Measurements from ENCODE around the gene DNM3. TPM values are rescaled to one million over a fixed set of nuclear protein-coding genes. Genes with fewer than 3 reads are reported as not detected.

The DNM3 gene
- total RNA-seq, 1 experiment from 2014 or later: 1.2 TPM

GRCh38 chr1:172395576-172395975 is 554.3 kb downstream of the DNM3 start:
- no TSS peak for BruUV-seq (replicated peaks)
- CTCF ChIA-PET: no interaction called here
- no peak for DNase-seq
- TF ChIP-seq, protein P1, sequence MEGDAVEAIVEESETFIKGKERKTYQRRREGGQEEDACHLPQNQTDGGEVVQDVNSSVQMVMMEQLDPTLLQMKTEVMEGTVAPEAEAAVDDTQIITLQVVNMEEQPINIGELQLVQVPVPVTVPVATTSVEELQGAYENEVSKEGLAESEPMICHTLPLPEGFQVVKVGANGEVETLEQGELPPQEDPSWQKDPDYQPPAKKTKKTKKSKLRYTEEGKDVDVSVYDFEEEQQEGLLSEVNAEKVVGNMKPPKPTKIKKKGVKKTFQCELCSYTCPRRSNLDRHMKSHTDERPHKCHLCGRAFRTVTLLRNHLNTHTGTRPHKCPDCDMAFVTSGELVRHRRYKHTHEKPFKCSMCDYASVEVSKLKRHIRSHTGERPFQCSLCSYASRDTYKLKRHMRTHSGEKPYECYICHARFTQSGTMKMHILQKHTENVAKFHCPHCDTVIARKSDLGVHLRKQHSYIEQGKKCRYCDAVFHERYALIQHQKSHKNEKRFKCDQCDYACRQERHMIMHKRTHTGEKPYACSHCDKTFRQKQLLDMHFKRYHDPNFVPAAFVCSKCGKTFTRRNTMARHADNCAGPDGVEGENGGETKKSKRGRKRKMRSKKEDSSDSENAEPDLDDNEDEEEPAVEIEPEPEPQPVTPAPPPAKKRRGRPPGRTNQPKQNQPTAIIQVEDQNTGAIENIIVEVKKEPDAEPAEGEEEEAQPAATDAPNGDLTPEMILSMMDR (IDR thresholded peaks at IDR 0.05; ENCODE audit: unreplicated experiment): no peak
- no peak overlapping the region for H3K27ac Mint-ChIP-seq (ENCODE audit: unreplicated experiment)
- H3K9me3 Mint-ChIP-seq (ENCODE audit: low read depth, unreplicated experiment): no peaks in the 10 kb centered on the region
- H3K27me3 Mint-ChIP-seq (ENCODE audit: unreplicated experiment): no peaks in the 10 kb centered on the region
- H3K4me1 Mint-ChIP-seq (ENCODE audit: low read depth, unreplicated experiment): peaks cover 55% of the 10 kb centered on the region
- intact Hi-C loops (cut with micrococcal nuclease; ENCODE audit: unreplicated experiment): loop anchor here (5.0 to 10.0 kb wide), 3 partner anchors 118 to 591 kb away; no protein-coding TSS in a partner anchor
- H3K4me3 Mint-ChIP-seq (ENCODE audit: low read depth, unreplicated experiment): no peak overlapping the region
- H3K36me3 Mint-ChIP-seq (ENCODE audit: insufficient read depth, unreplicated experiment): peaks cover 7% of the 10 kb centered on the region

GRCh38 chr1:172397221-172397620 is 555.9 kb downstream of the DNM3 start:
- CTCF ChIA-PET: interaction anchor here (0.5 to 2.0 kb wide), 7 partner anchors 36 to 412 kb away, joined by 3 to 11 read pairs (median 3); no protein-coding TSS in a partner anchor
- H3K36me3 Mint-ChIP-seq (ENCODE audit: insufficient read depth, unreplicated experiment): peaks cover 7% of the 10 kb centered on the region
- TF ChIP-seq, protein P1 (IDR thresholded peaks at IDR 0.05; ENCODE audit: unreplicated experiment): no peak
- H3K4me1 Mint-ChIP-seq (ENCODE audit: low read depth, unreplicated experiment): peaks cover 59% of the 10 kb centered on the region
- BruUV-seq (replicated peaks): no TSS peak
- no peak overlapping the region for H3K27ac Mint-ChIP-seq (ENCODE audit: unreplicated experiment)
- H3K4me3 Mint-ChIP-seq (ENCODE audit: low read depth, unreplicated experiment): no peak overlapping the region
- no peaks in the 10 kb centered on the region for H3K9me3 Mint-ChIP-seq (ENCODE audit: low read depth, unreplicated experiment)
- no peak for DNase-seq
- intact Hi-C loops (cut with micrococcal nuclease; ENCODE audit: unreplicated experiment): loop anchor here (5.0 to 10.0 kb wide), 3 partner anchors 120 to 592 kb away; no protein-coding TSS in a partner anchor
- H3K27me3 Mint-ChIP-seq (ENCODE audit: unreplicated experiment): no peaks in the 10 kb centered on the region

GRCh38 chr1:172397633-172398032 is 556.3 kb downstream of the DNM3 start:
- BruUV-seq (replicated peaks): no TSS peak
- DNase-seq: no peak
- Mint-ChIP-seq H3K36me3 (ENCODE audit: insufficient read depth, unreplicated experiment) (peaks cover 7% of the 10 kb centered on the region), H3K9me3 (ENCODE audit: low read depth, unreplicated experiment) (no peaks in the 10 kb centered on the region), H3K27me3 (ENCODE audit: unreplicated experiment) (no peaks in the 10 kb centered on the region), H3K27ac (ENCODE audit: unreplicated experiment) (no peak overlapping the region), H3K4me3 (ENCODE audit: low read depth, unreplicated experiment) (no peak overlapping the region), H3K4me1 (ENCODE audit: low read depth, unreplicated experiment) (peaks cover 59% of the 10 kb centered on the region)
- CTCF ChIA-PET: interaction anchor here (0.7 to 2.0 kb wide), 6 partner anchors 36 to 412 kb away, joined by 3 to 11 read pairs (median 4); no protein-coding TSS in a partner anchor
- TF ChIP-seq, protein P1 (IDR thresholded peaks at IDR 0.05; ENCODE audit: unreplicated experiment): no peak
- intact Hi-C loops (cut with micrococcal nuclease; ENCODE audit: unreplicated experiment): loop anchor here (2.0 to 10.0 kb wide), 6 partner anchors 75 to 593 kb away; no protein-coding TSS in a partner anchor

GRCh38 chr1:172398193-172398592 is 556.9 kb downstream of the DNM3 start:
- Mint-ChIP-seq H3K27me3 (ENCODE audit: unreplicated experiment) (no peaks in the 10 kb centered on the region), H3K4me1 (ENCODE audit: low read depth, unreplicated experiment) (peaks cover 58% of the 10 kb centered on the region), H3K27ac (ENCODE audit: unreplicated experiment) (peak overlapping the region; percentile 76), H3K36me3 (ENCODE audit: insufficient read depth, unreplicated experiment) (peaks cover 7% of the 10 kb centered on the region), H3K9me3 (ENCODE audit: low read depth, unreplicated experiment) (no peaks in the 10 kb centered on the region), H3K4me3 (ENCODE audit: low read depth, unreplicated experiment) (no peak overlapping the region)
- TF ChIP-seq, protein P1 (IDR thresholded peaks at IDR 0.05; ENCODE audit: unreplicated experiment): no peak
- CTCF ChIA-PET: interaction anchor here (0.7 to 2.3 kb wide), 3 partner anchors 37 to 396 kb away, joined by 3 to 18 read pairs (median 4); no protein-coding TSS in a partner anchor
- DNase-seq: no peak
- intact Hi-C loops (cut with micrococcal nuclease; ENCODE audit: unreplicated experiment): loop anchor here (2.0 to 10.0 kb wide), 6 partner anchors 75 to 593 kb away; no protein-coding TSS in a partner anchor
- no TSS peak for BruUV-seq (replicated peaks)
